Neural cell (in vitro differentiated cells): ENCODE data around the gene DIS3. TPM values are rescaled to one million over a fixed set of nuclear protein-coding genes. Genes with fewer than 3 reads are reported as not detected.
A peak's percentile ranks its signal among the peaks of the same experiment; 100 is the strongest.
"Not testable (repeated sequence)": the region's sequence is repeated elsewhere in the genome, so short reads cannot be mapped to it uniquely, and the experiment has no call there.

ENCODE experiments used
- H2AFZ ChIP-seq: fragments of 200-600, 300-800 bp; sonication (generic), shearing (Covaris generic); 2 replicates; pipeline ENCODE4 v1.6.0; 2014; ENCODE audit warnings: low read depth, mild to moderate bottlenecking, antibody characterized with exemption, low read length, moderate library complexity
- H3F3A ChIP-seq: fragments of 200-600 bp; shearing (Covaris generic); 2 replicates; pipeline ENCODE4 v1.6.1; 2016; ENCODE audit warnings: mild to moderate bottlenecking, moderate library complexity, mixed read lengths, antibody characterized with exemption, low read length; ENCODE audit not compliant: insufficient read depth, poor library complexity, severe bottlenecking
- H3K27ac ChIP-seq: fragments of 200-600, 300-800 bp; sonication (generic), shearing (Covaris generic); 2 replicates; pipeline ENCODE4 v1.5.1; 2014; ENCODE audit warnings: mild to moderate bottlenecking, low read length, moderate library complexity
- H3K27me3 ChIP-seq: fragments of 300-800, 200-600 bp; sonication (generic), shearing (Covaris generic); 2 replicates; pipeline ENCODE4 v1.6.0; 2014; ENCODE audit warnings: mild to moderate bottlenecking, low read depth, low read length, moderate library complexity; ENCODE audit not compliant: insufficient read depth
- H3K36me3 ChIP-seq: fragments of 300-800, 200-600 bp; sonication (generic), shearing (Covaris generic); 2 replicates; pipeline ENCODE4 v1.5.1; 2014; ENCODE audit warnings: mild to moderate bottlenecking, antibody characterized with exemption, low read length, moderate library complexity; ENCODE audit not compliant: insufficient read depth
- H3K4me2 ChIP-seq: fragments of 300-800, 200-600 bp; sonication (generic), shearing (Covaris generic); 2 replicates; pipeline ENCODE4 v1.6.0; 2014; ENCODE audit warnings: mild to moderate bottlenecking, low read length
- H3K4me3 ChIP-seq: fragments of 300-800, 200-600 bp; sonication (generic), shearing (Covaris generic); 2 replicates; pipeline ENCODE4 v1.5.1; 2014; ENCODE audit warnings: mild to moderate bottlenecking, low read length, moderate library complexity
- H3K79me2 ChIP-seq: fragments of 200-600 bp; shearing (Covaris generic); replicated peaks from 2 replicates; pipeline ENCODE4 v1.6.0; 2014; ENCODE audit warnings: mild to moderate bottlenecking, low read length, moderate library complexity; ENCODE audit not compliant: insufficient read depth
- H3K9ac ChIP-seq: fragments of 300-800, 200-600 bp; sonication (generic), shearing (Covaris generic); 2 replicates; pipeline ENCODE4 v1.6.1; 2016; ENCODE audit warnings: mild to moderate bottlenecking, low read length, mixed read lengths
- H3K9me2 ChIP-seq: fragments of 200-600 bp; shearing (Covaris generic); 2 replicates; pipeline ENCODE4 v1.6.1; 2016; ENCODE audit warnings: mild to moderate bottlenecking, low read length, mixed read lengths; ENCODE audit not compliant: insufficient read depth
- H3K9me3 ChIP-seq: fragments of 200-600, 300-800 bp; sonication (generic), shearing (Covaris generic); 2 replicates; pipeline ENCODE4 v1.6.1; 2016; ENCODE audit warnings: mild to moderate bottlenecking, mixed run types, low read length, moderate library complexity, mixed read lengths
- H4K20me1 ChIP-seq: fragments of 200-600 bp; shearing (Covaris generic); 2 replicates; pipeline ENCODE4 v1.6.1; 2016; ENCODE audit warnings: mild to moderate bottlenecking, mixed run types; ENCODE audit not compliant: insufficient read depth
- EP300 ChIP-seq: fragments of 450-650 bp; conservative IDR thresholded peaks from 2 replicates; pipeline ENCODE4 v1.6.1; 2014; ENCODE audit warnings: antibody characterized with exemption, mild to moderate bottlenecking, moderate library complexity; ENCODE audit not compliant: poor library complexity, severe bottlenecking
- EZH2 ChIP-seq: fragments of 200-600, 300-800 bp; shearing (Covaris generic), sonication (generic); IDR thresholded peaks from 2 replicates; pipeline ENCODE4 v1.6.1; 2014; ENCODE audit warnings: antibody characterized with exemption, low read length, borderline replicate concordance, mild to moderate bottlenecking; ENCODE audit not compliant: insufficient read depth, poor library complexity, severe bottlenecking
- MXI1 ChIP-seq: fragments of 450-650 bp; conservative IDR thresholded peaks from 2 replicates; pipeline ENCODE4 v1.6.1; 2014; ENCODE audit warnings: antibody characterized with exemption, mild to moderate bottlenecking; ENCODE audit not compliant: poor library complexity, severe bottlenecking
- POLR2AphosphoS5 ChIP-seq: IDR thresholded peaks from 2 replicates; pipeline ENCODE4 v1.6.1; 2012
- RAD21 ChIP-seq: fragments of 450-650 bp; conservative IDR thresholded peaks from 2 replicates; pipeline ENCODE4 v1.6.1; 2014; ENCODE audit warnings: antibody characterized with exemption, mild to moderate bottlenecking, moderate library complexity
- SMC3 ChIP-seq: fragments of 450-650 bp; conservative IDR thresholded peaks from 2 replicates; pipeline ENCODE4 v1.6.1; 2014; ENCODE audit warnings: antibody characterized with exemption, mild to moderate bottlenecking, moderate library complexity; ENCODE audit not compliant: poor library complexity
- TAF1 ChIP-seq: IDR thresholded peaks from 2 replicates; pipeline ENCODE4 v1.6.1; 2012; ENCODE audit warnings: low read depth
- polyA plus RNA-seq: library from polyadenylated mRNA; depleted of rRNA; stranded (reverse); fragments of >200 nt; gene quantifications from 2 replicates; pipeline ENCODE4 v1.2.3, GENCODE V29; 2014
- TF ChIP-seq, protein P1 (sequence below): IDR thresholded peaks from 2 replicates; pipeline ENCODE4 v1.6.1; 2012; ENCODE audit warnings: borderline replicate concordance
- TF ChIP-seq, protein P2 (sequence below): fragments of 450-650 bp; IDR thresholded peaks from 2 replicates; pipeline ENCODE4 v1.5.1; 2014; ENCODE audit warnings: antibody characterized with exemption, mild to moderate bottlenecking, moderate library complexity; ENCODE audit not compliant: poor library complexity, severe bottlenecking

DIS3 gene
- polyA plus RNA-seq, 1 donor from 2014 or later: 46.3 TPM

DNA sequence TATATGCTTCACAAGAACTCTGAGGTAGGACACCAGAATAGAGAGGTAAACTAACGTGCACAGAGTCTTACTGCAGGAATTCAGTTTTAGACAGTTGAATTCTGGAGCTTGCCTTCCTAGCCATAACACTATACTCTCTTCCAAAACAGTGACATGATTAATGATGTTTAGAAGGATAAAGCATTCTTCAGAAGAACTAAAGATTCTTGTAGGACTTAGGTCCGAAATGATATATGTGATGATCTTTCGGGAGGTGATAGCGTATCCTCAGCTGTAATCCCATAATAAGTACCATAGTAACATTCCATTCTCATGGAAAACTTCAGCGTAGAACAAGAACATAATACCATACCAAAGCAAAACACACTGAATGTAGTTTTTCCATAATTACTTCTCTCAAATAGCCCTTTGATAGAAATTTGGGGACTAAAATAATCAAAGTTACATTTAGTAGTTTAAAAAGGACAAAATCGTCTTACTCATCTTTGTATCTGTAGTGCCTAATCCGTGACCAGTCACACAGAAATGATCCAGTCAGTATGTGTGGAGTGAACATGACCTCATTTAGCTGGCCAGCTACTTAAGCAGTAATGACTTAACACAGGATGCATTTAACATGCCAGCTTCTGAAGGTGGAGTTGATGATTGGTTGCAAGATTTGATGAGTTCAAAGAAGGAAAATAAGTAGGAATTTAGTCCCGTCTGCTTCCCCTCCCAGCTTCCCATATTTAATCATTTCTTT, 38.6 kb upstream of the DIS3 start:
- Histone ChIP-seq H3K4me2 (no peak overlapping the region), H4K20me1 (no peaks in the 10 kb centered on the region), H3K79me2 (no peaks in the 10 kb centered on the region), H3K4me3 (no peak overlapping the region), H3K27me3 (no peaks in the 10 kb centered on the region), H3K9ac (no peak overlapping the region), H2AFZ (no peak overlapping the region), H3K36me3 (peaks cover 8% of the 10 kb centered on the region), H3K27ac (no peak overlapping the region), H3K9me3 (no peaks in the 10 kb centered on the region), H3F3A (no peaks in the 10 kb centered on the region), H3K9me2 (no peaks in the 10 kb centered on the region)
- TF ChIP-seq, protein P1, sequence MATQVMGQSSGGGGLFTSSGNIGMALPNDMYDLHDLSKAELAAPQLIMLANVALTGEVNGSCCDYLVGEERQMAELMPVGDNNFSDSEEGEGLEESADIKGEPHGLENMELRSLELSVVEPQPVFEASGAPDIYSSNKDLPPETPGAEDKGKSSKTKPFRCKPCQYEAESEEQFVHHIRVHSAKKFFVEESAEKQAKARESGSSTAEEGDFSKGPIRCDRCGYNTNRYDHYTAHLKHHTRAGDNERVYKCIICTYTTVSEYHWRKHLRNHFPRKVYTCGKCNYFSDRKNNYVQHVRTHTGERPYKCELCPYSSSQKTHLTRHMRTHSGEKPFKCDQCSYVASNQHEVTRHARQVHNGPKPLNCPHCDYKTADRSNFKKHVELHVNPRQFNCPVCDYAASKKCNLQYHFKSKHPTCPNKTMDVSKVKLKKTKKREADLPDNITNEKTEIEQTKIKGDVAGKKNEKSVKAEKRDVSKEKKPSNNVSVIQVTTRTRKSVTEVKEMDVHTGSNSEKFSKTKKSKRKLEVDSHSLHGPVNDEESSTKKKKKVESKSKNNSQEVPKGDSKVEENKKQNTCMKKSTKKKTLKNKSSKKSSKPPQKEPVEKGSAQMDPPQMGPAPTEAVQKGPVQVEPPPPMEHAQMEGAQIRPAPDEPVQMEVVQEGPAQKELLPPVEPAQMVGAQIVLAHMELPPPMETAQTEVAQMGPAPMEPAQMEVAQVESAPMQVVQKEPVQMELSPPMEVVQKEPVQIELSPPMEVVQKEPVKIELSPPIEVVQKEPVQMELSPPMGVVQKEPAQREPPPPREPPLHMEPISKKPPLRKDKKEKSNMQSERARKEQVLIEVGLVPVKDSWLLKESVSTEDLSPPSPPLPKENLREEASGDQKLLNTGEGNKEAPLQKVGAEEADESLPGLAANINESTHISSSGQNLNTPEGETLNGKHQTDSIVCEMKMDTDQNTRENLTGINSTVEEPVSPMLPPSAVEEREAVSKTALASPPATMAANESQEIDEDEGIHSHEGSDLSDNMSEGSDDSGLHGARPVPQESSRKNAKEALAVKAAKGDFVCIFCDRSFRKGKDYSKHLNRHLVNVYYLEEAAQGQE: no peak
- TF ChIP-seq RAD21: no peak
- TF ChIP-seq, protein P2, sequence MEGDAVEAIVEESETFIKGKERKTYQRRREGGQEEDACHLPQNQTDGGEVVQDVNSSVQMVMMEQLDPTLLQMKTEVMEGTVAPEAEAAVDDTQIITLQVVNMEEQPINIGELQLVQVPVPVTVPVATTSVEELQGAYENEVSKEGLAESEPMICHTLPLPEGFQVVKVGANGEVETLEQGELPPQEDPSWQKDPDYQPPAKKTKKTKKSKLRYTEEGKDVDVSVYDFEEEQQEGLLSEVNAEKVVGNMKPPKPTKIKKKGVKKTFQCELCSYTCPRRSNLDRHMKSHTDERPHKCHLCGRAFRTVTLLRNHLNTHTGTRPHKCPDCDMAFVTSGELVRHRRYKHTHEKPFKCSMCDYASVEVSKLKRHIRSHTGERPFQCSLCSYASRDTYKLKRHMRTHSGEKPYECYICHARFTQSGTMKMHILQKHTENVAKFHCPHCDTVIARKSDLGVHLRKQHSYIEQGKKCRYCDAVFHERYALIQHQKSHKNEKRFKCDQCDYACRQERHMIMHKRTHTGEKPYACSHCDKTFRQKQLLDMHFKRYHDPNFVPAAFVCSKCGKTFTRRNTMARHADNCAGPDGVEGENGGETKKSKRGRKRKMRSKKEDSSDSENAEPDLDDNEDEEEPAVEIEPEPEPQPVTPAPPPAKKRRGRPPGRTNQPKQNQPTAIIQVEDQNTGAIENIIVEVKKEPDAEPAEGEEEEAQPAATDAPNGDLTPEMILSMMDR: no peak
- no peak for TF ChIP-seq TAF1
- TF ChIP-seq EP300: no peak
- TF ChIP-seq SMC3: no peak
- no peak for TF ChIP-seq POLR2AphosphoS5
- no peak for TF ChIP-seq MXI1
- TF ChIP-seq EZH2: no peak

DNA sequence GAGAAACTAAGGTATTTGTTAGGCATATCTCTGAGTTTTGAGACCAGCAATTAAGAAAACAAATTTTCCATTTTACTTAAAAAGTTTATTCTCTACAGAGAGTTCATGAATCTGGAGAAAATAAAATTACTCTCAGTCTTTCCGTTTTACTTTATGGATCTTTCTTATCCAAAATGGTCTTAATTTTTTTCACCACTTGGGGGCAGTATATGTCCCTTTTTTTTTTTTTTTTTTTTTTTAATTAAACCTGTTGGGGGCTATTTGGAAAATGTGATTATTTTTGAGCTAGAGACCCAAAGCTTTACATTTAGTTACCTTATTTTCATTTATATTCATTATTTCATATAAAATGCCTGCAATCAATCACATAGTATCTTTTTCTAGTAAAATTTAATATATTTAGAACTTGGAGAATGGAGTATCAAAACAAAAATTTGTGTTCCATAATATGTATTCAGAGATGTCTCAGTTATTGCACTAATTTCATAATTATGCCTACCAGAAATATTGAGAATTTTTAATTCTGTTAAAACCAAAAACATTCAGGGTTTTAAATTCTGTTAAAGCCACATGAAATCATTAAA, 27.3 kb upstream of the DIS3 start:
- no peak overlapping the region for H3K27ac ChIP-seq
- H3F3A ChIP-seq: no peaks in the 10 kb centered on the region
- no peak overlapping the region for H2AFZ ChIP-seq
- no peaks in the 10 kb centered on the region for H4K20me1 ChIP-seq
- H3K36me3 ChIP-seq: no peaks in the 10 kb centered on the region
- no peak overlapping the region for H3K4me2 ChIP-seq
- no peaks in the 10 kb centered on the region for H3K9me3 ChIP-seq
- H3K79me2 ChIP-seq: no peaks in the 10 kb centered on the region
- no peak overlapping the region for H3K9ac ChIP-seq
- no peak overlapping the region for H3K4me3 ChIP-seq
- TF ChIP-seq POLR2AphosphoS5 (no peak), RAD21 (peak; percentile 56), EP300 (no peak), SMC3 (peak; percentile 65), TAF1 (no peak), EZH2 (no peak), MXI1 (no peak)
- TF ChIP-seq, protein P2: peak; percentile 60
- TF ChIP-seq, protein P1: no peak
- no peaks in the 10 kb centered on the region for H3K27me3 ChIP-seq
- H3K9me2 ChIP-seq: no peaks in the 10 kb centered on the region

DNA sequence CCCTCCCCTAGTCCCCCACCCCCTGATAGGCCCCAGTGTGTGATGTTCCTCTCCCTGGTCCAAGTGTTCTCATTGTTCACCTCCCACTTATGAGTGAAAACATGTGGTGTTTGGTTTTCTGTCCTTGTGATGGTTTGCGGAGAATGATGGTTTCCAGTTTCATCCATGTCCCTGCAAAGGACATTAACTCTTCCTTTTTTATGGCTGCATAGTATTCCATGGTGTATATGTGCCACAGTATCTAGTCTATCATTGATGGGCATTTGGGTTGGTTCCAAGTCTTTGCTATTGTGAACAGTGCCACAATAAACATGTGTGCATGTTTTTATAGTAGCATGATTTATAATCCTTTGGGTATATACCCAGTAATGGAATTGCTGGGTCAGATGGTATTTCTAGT, 24.8 kb upstream of the DIS3 start:
- not testable (repeated sequence) for H3K4me2 ChIP-seq, H2AFZ ChIP-seq, H3K9me2 ChIP-seq, H3K27me3 ChIP-seq, H3K36me3 ChIP-seq, H3K9ac ChIP-seq, H3K9me3 ChIP-seq, H3K27ac ChIP-seq, H3F3A ChIP-seq, H3K79me2 ChIP-seq, H3K4me3 ChIP-seq, H4K20me1 ChIP-seq
